T-cell (primary cell): ENCODE data around the gene SRCIN1. TPM values are rescaled to one million over a fixed set of nuclear protein-coding genes. Genes with fewer than 3 reads are reported as not detected.

Experiments used
- ATAC-seq, 4 experiments: fragments of 200-7000 bp in 3 of 4; fragments of 150-1000 bp in 1 of 4; cut with Tn5 transposase; replicated peaks in 1 of 4; 1 replicate in 3 of 4; 2 replicates in 1 of 4; pipeline ENCODE4 v1.10.0; 2021; ENCODE audit warnings: moderate library complexity in 3 of 4, mild to moderate bottlenecking in 2 of 4, moderate number of reproducible peaks in 1 of 4
- CTCF ChIA-PET, 2 donors: fragments of 300-600 bp; sonication (Branson Sonifier 250); formaldehyde crosslinking; loops; one replicate each; lab custom pipeline; 2022; ENCODE audit warnings: antibody characterized with exemption in 2 of 2; lab: Charles Lee
- POLR2A ChIA-PET, 2 donors: fragments of 300-600 bp; sonication (Branson Sonifier 250); formaldehyde crosslinking; loops; one replicate each; lab custom pipeline; 2022; ENCODE audit warnings: antibody characterized with exemption in 2 of 2; lab: Charles Lee
- DNase-seq, 35 experiments: peaks; one replicate each; pipeline versions ENCODE4 v3.0.0 to v3.0.0-alpha.2; 2013 to 2023
- H3K27ac ChIP-seq: one replicate; pipeline ENCODE4 v1.5.1; 2013; ENCODE audit warnings: low read length
- H3K27me3 ChIP-seq, 2 experiments: replicated peaks in 1 of 2; 1 replicate in 1 of 2; 2 replicates in 1 of 2; pipeline versions ENCODE4 v1.6.1 to v1.7.0; 2013; ENCODE audit warnings: low read length in 1 of 2, mixed read lengths in 1 of 2; ENCODE audit not compliant: control insufficient read depth in 2 of 2, insufficient read depth in 2 of 2; ENCODE audit errors: extremely low read depth in 1 of 2
- H3K36me3 ChIP-seq, 2 donors: 1 replicate in 1 of 2; 2 replicates in 1 of 2; pipeline versions ENCODE4 v1.6.1 to v1.7.0; 2013; ENCODE audit warnings: low read length in 1 of 2; ENCODE audit not compliant: control insufficient read depth in 2 of 2, insufficient read depth in 1 of 2; ENCODE audit errors: extremely low read depth in 1 of 2
- H3K4me1 ChIP-seq, 2 experiments: 1 replicate in 1 of 2; 2 replicates in 1 of 2; pipeline versions ENCODE4 v1.6.1 to v1.7.0; 2013; ENCODE audit warnings: low read length in 2 of 2, mixed read lengths in 1 of 2; ENCODE audit not compliant: insufficient read depth in 2 of 2, control insufficient read depth in 1 of 2; ENCODE audit errors: extremely low read depth in 1 of 2
- H3K4me3 ChIP-seq, 2 donors: 1 replicate in 1 of 2; 2 replicates in 1 of 2; pipeline versions ENCODE4 v1.5.1 to v1.7.0; 2013; ENCODE audit warnings: mild to moderate bottlenecking in 2 of 2, low read length in 1 of 2, moderate library complexity in 1 of 2; ENCODE audit not compliant: control insufficient read depth in 1 of 2; ENCODE audit errors: extremely low read depth in 1 of 2
- H3K9me3 ChIP-seq: 2 replicates; pipeline ENCODE4 v1.7.0; 2013
- H3K27ac Mint-ChIP-seq, 2 donors: one replicate each; pipeline ENCODE4 v1.8.0; 2020 to 2021; ENCODE audit warnings: mild to moderate bottlenecking in 2 of 2, mixed read lengths in 2 of 2
- H3K27me3 Mint-ChIP-seq, 2 donors: one replicate each; pipeline ENCODE4 v1.8.0; 2021 to 2022; ENCODE audit warnings: mixed read lengths in 2 of 2
- H3K36me3 Mint-ChIP-seq: one replicate; pipeline ENCODE4 v1.8.0; 2021; ENCODE audit warnings: mixed read lengths
- H3K4me1 Mint-ChIP-seq, 3 donors: one replicate each; pipeline ENCODE4 v1.8.0; 2020 to 2022; ENCODE audit warnings: mixed read lengths in 3 of 3, mild to moderate bottlenecking in 1 of 3
- H3K4me3 Mint-ChIP-seq, 3 donors: one replicate each; pipeline ENCODE4 v1.8.0; 2020 to 2022; ENCODE audit warnings: mild to moderate bottlenecking in 3 of 3, mixed read lengths in 3 of 3, moderate library complexity in 3 of 3
- H3K9me3 Mint-ChIP-seq, 3 donors: one replicate each; pipeline ENCODE4 v1.8.0; 2020 to 2022; ENCODE audit warnings: mixed read lengths in 3 of 3
- WGBS: methylation state at CpG from one replicate; pipeline ENCODE4 v1.1.5; 2013; ENCODE audit warnings: missing lambda C conversion rate; ENCODE audit not compliant: insufficient coverage; 5-methylcytosine and 5-hydroxymethylcytosine counted together
- total RNA-seq, 35 experiments: library from RNA in 6 of 35; stranded (reverse) in 6 of 35; fragments of 120-200 nt in 1 of 35; gene quantifications; one replicate each; pipeline versions ENCODE4 v1.2.1 to v1.2.4 and lab custom pipeline; 2013 to 2026

The SRCIN1 gene
- total RNA-seq, 5 donors from 2014 or later (not counting 1 experiment from before 2014, with no cell fraction given), result 0.13 to 0.85 (median 0.28) TPM; not detected in 1

GRCh38 chr17:38577244-38577643, 28.5 kb downstream of the SRCIN1 start:
- peaks cover 4% of the 10 kb centered on the region for H3K36me3 Mint-ChIP-seq
- ChIA-PET POLR2A (no interaction called here), CTCF (interaction anchor here (0.9 to 1.3 kb wide), 2 partner anchors 18 to 19 kb away, joined by 3 to 5 read pairs; no protein-coding TSS in a partner anchor)
- ATAC-seq (no peak), DNase-seq (no peak)
- Histone ChIP-seq H3K27me3 (peaks cover 23 to 95% of the 10 kb centered on the region in 2 experiments), H3K27ac (no peak overlapping the region), H3K36me3 (no peaks in the 10 kb centered on the region), H3K4me1 (peaks cover 0 to 22% of the 10 kb centered on the region in 2 experiments), H3K4me3 (no peak overlapping the region), H3K9me3 (no peaks in the 10 kb centered on the region)
- peaks cover 15 to 21% (median 16%) of the 10 kb centered on the region in 3 donors for H3K4me1 Mint-ChIP-seq
- H3K9me3 Mint-ChIP-seq, result no peaks in the 10 kb centered on the region
- no peak overlapping the region for H3K27ac Mint-ChIP-seq
- WGBS, result 83% methylated on average over 1 of the region's 3 CpGs
- H3K27me3 Mint-ChIP-seq, result peaks cover 70 to 78% of the 10 kb centered on the region in 2 donors
- H3K4me3 Mint-ChIP-seq, result peak overlapping the region in 1 of 3 donors; percentile 37

GRCh38 chr17:38575781-38576180, 30.0 kb downstream of the SRCIN1 start:
- ChIA-PET CTCF (interaction anchor here in 1 of 2 donors (0.6 to 1.2 kb wide), 2 partner anchors 18 to 42 kb away, joined by 3 to 4 read pairs; no protein-coding TSS in a partner anchor), POLR2A (no interaction called here)
- Histone ChIP-seq H3K4me1 (peaks cover 0 to 28% of the 10 kb centered on the region in 2 experiments), H3K4me3 (no peak overlapping the region), H3K9me3 (no peaks in the 10 kb centered on the region), H3K27ac (no peak overlapping the region), H3K36me3 (no peaks in the 10 kb centered on the region), H3K27me3 (peaks cover 28 to 97% of the 10 kb centered on the region in 2 experiments)
- Mint-ChIP-seq H3K36me3 (peaks cover 4% of the 10 kb centered on the region), H3K9me3 (no peaks in the 10 kb centered on the region), H3K4me3 (no peak overlapping the region), H3K4me1 (peaks cover 18 to 26% (median 21%) of the 10 kb centered on the region in 3 donors), H3K27me3 (peaks cover 82% of the 10 kb centered on the region in 2 donors), H3K27ac (no peak overlapping the region)
- DNase-seq (no peak), ATAC-seq (no peak)
- WGBS, result no CpG with 5 or more reads among the region's 5 CpGs

- H3K27ac ChIP-seq, result no peak overlapping the region
- Mint-ChIP-seq H3K27ac (no peak overlapping the region), H3K4me3 (no peak overlapping the region), H3K36me3 (peaks cover 4% of the 10 kb centered on the region), H3K9me3 (no peaks in the 10 kb centered on the region), H3K27me3 (peaks cover 81 to 82% of the 10 kb centered on the region in 2 donors), H3K4me1 (peaks cover 18 to 26% (median 21%) of the 10 kb centered on the region in 3 donors)
- 40% methylated on average over 8 of the region's 13 CpGs for WGBS
- H3K36me3 ChIP-seq, result no peaks in the 10 kb centered on the region
- ATAC-seq, result no peak
- H3K4me3 ChIP-seq, result no peak overlapping the region
- peaks cover 0 to 28% of the 10 kb centered on the region in 2 experiments for H3K4me1 ChIP-seq
- H3K27me3 ChIP-seq, result peaks cover 28 to 97% of the 10 kb centered on the region in 2 experiments
- DNase-seq, result no peak
- POLR2A ChIA-PET, result no interaction called here
- CTCF ChIA-PET, result interaction anchor here in 1 of 2 donors (1.2 kb wide), 1 partner anchor 17 kb away, joined by 4 read pairs; no protein-coding TSS in a partner anchor
- H3K9me3 ChIP-seq, result no peaks in the 10 kb centered on the region
Measured at GRCh38 chr17:38574712-38575111, 31.0 kb downstream of the SRCIN1 start.

- Histone ChIP-seq H3K9me3 (no peaks in the 10 kb centered on the region), H3K4me3 (peak overlapping the region in 1 of 2 donors; percentile 52), H3K4me1 (peaks cover 0 to 14% of the 10 kb centered on the region in 2 experiments), H3K36me3 (no peaks in the 10 kb centered on the region), H3K27ac (no peak overlapping the region), H3K27me3 (peaks cover 26 to 98% of the 10 kb centered on the region in 2 experiments)
- peak; percentile 71 to 79 (median 76) for ATAC-seq
- peaks cover 14 to 22% (median 18%) of the 10 kb centered on the region in 3 donors for H3K4me1 Mint-ChIP-seq
- peaks cover 87 to 88% of the 10 kb centered on the region in 2 donors for H3K27me3 Mint-ChIP-seq
- ChIA-PET CTCF (no interaction called here), POLR2A (no interaction called here)
- peak overlapping the region; percentile 53 to 65 (median 64) for H3K4me3 Mint-ChIP-seq
- peak in 9 of 35 experiments; percentile 7 to 35 (median 26) for DNase-seq
- no peaks in the 10 kb centered on the region for H3K9me3 Mint-ChIP-seq
- no peak overlapping the region for H3K27ac Mint-ChIP-seq
- H3K36me3 Mint-ChIP-seq, result peaks cover 4% of the 10 kb centered on the region
- 1% methylated on average over 41 of the region's 61 CpGs for WGBS
Measured at GRCh38 chr17:38572669-38573365, 32.9 kb downstream of the SRCIN1 start.

- 1% methylated on average over 12 of the region's 39 CpGs for WGBS
Measured at GRCh38 chr17:38571833-38572668, 33.7 kb downstream of the SRCIN1 start.

More at GRCh38 chr17:38571833-38572668, 33.7 kb downstream of the SRCIN1 start:
- Mint-ChIP-seq H3K27me3 (peaks cover 87 to 88% of the 10 kb centered on the region in 2 donors), H3K4me1 (peaks cover 13 to 25% (median 16%) of the 10 kb centered on the region in 3 donors), H3K9me3 (no peaks in the 10 kb centered on the region), H3K4me3 (peak overlapping the region; percentile 37 to 54 (median 44)), H3K27ac (no peak overlapping the region), H3K36me3 (peaks cover 4% of the 10 kb centered on the region)
- H3K27me3 ChIP-seq, result peaks cover 20 to 98% of the 10 kb centered on the region in 2 experiments
- no peaks in the 10 kb centered on the region for H3K36me3 ChIP-seq
- DNase-seq (no peak), ATAC-seq (peak in 1 of 4 experiments; percentile 25)
- no peaks in the 10 kb centered on the region for H3K9me3 ChIP-seq
- H3K4me1 ChIP-seq, result peaks cover 0 to 14% of the 10 kb centered on the region in 2 experiments
- POLR2A ChIA-PET, result interaction anchor here in 1 of 2 donors (0.6 kb wide), 1 partner anchor 14 kb away, joined by 3 read pairs; no protein-coding TSS in a partner anchor
- H3K4me3 ChIP-seq, result no peak overlapping the region
- CTCF ChIA-PET, result interaction anchor here in 1 of 2 donors (0.8 kb wide), 1 partner anchor 13 kb away, joined by 3 read pairs; no protein-coding TSS in a partner anchor
- H3K27ac ChIP-seq, result no peak overlapping the region
